ENCODE measurements around the gene NGEF. TPM values are rescaled to one million over a fixed set of nuclear protein-coding genes. Genes with fewer than 3 reads are reported as not detected.

The NGEF gene
- total and polyA plus RNA-seq, 9 of the 15 experiments (the other 6 are each of a cell fraction or from before 2014, with no cell fraction given) = 0.07 to 0.17 (median 0.09) TPM; not detected in 6

- no peak for TF ChIP-seq ZNF518B (CRISPR knock-in tag; IDR thresholded peaks at IDR 0.05)
These were observed 170.4 kb downstream of the NGEF start (continued) for GRCh38 chr2:232842689-232843088.

GRCh38 chr2:232839411-232840079, 173.5 kb downstream of the NGEF start:
- no peak overlapping the region for H3K4me3 ChIP-seq
- ChIA-PET CTCF (ENCODE audit: low intra/inter-chr PET ratio) (no interaction called here), POLR2A (no interaction called here)
- no peaks in the 10 kb centered on the region for H3K9me1 ChIP-seq (ENCODE audit: control insufficient read depth, insufficient read depth, low read length)
- no peak overlapping the region for H3K4me2 ChIP-seq (ENCODE audit: insufficient read depth, low read length)
- intact Hi-C loops (cut with micrococcal nuclease) (loop anchor here (5.0 kb wide), 1 partner anchor 232 kb away; no protein-coding TSS in a partner anchor), in situ Hi-C loops (cut with MboI) (no loop called here)
- no peaks in the 10 kb centered on the region for H3K9me3 ChIP-seq (replicated peaks; ENCODE audit: control insufficient read depth, insufficient read depth, low read depth, low read length)
- H3K36me3 ChIP-seq (ENCODE audit: control insufficient read depth, insufficient read depth, low read length) = peaks cover 71% of the 10 kb centered on the region; the same call in 2 of the 3 replicates
- DNase-seq (ENCODE audit: extremely low read depth in 1 of 4, low spot score in 3 of 4) (peak in 1 of 4 experiments; percentile 13), ATAC-seq (no peak), FAIRE-seq (peak; percentile 35)
- no peak overlapping the region for H3K27ac ChIP-seq (ENCODE audit: extremely low read depth, low read depth, low read length)
- H3K27me3 ChIP-seq (ENCODE audit: control insufficient read depth in 2 of 2, insufficient read depth in 2 of 2, low read length in 2 of 2) = no peaks in the 10 kb centered on the region
- H3K9ac ChIP-seq (ENCODE audit: insufficient read depth in 1 of 2, low read depth in 2 of 2, low read length in 2 of 2) = no peak overlapping the region
- WGBS (ENCODE audit: insufficient coverage, low coverage, missing lambda C conversion rate) = 54% methylated on average over 9 of the region's 9 CpGs
- H4K20me1 ChIP-seq (replicated peaks; ENCODE audit: control insufficient read depth, insufficient read depth, low read length) = no peaks in the 10 kb centered on the region
- BruUV-seq (replicated peaks) = no TSS peak
- peaks cover 0 to 14% of the 10 kb centered on the region in 2 experiments; a peak in 4 of 5 replicates for H3K4me1 ChIP-seq (replicated peaks in 1 of 2; ENCODE audit: control insufficient read depth in 2 of 2, insufficient read depth in 2 of 2, low read length in 2 of 2)
- peaks cover 5% of the 10 kb centered on the region; the same call in 1 of the 3 replicates for H3K79me2 ChIP-seq (ENCODE audit: control insufficient read depth, insufficient read depth, low read length)
- H2AFZ ChIP-seq (ENCODE audit: low read depth, low read length) = no peak overlapping the region
- no peak for TF ChIP-seq ZNF644 (tag; IDR thresholded peaks at IDR 0.05; ENCODE audit: low read depth)
- TF ChIP-seq GABPB2 (CRISPR knock-in tag; conservative IDR thresholded peaks at IDR 0.05) = no peak
- peak; percentile 69 for TF ChIP-seq NFIC (IDR thresholded peaks at IDR 0.05)
- no peak for TF ChIP-seq RFX7 (CRISPR knock-in tag; IDR thresholded peaks at IDR 0.05)
- no peak for TF ChIP-seq ZNF609 (CRISPR knock-in tag; IDR thresholded peaks at IDR 0.05; ENCODE audit: borderline replicate concordance)
- no peak for TF ChIP-seq ZBTB8A (IDR thresholded peaks at IDR 0.05; ENCODE audit: partially characterized antibody)
- TF ChIP-seq NFXL1 (CRISPR knock-in tag; IDR thresholded peaks at IDR 0.05) = no peak
- TF ChIP-seq BDP1 (IDR thresholded peaks at IDR 0.05; ENCODE audit: insufficient read depth, insufficient read length) = no peak
- TF ChIP-seq SPI1 (IDR thresholded peaks at IDR 0.05; ENCODE audit: borderline replicate concordance, low read depth, low read length) = peak; percentile 16; the same call in 1 of the 2 replicates
- TF ChIP-seq SAP30 (IDR thresholded peaks at IDR 0.05; ENCODE audit: borderline replicate concordance, insufficient read depth, low read depth, low read length, poor library complexity, severe bottlenecking) = no peak
- no peak for TF ChIP-seq STAT5B (CRISPR knock-in tag; IDR thresholded peaks at IDR 0.05)

All from K562 (cell line).